OCI-LY1 (cell line): Measurements from ENCODE around the gene GFI1B.

Experiments used
- H2AFZ ChIP-seq: fragments of 200-600 bp; sonication (generic), shearing (Covaris generic); 2 replicates; pipeline ENCODE4 v1.6.0; 2014; ENCODE audit warnings: antibody characterized with exemption, mild to moderate bottlenecking, low read length
- H3F3A ChIP-seq: fragments of 200-600 bp; sonication (generic), shearing (Covaris generic); 2 replicates; pipeline ENCODE4 v1.6.0; 2014; ENCODE audit warnings: mild to moderate bottlenecking, antibody characterized with exemption, low read length, moderate library complexity; ENCODE audit not compliant: insufficient read depth
- H3K27ac ChIP-seq: fragments of 200-600 bp; sonication (generic); 2 replicates; pipeline ENCODE4 v1.5.1; 2014; ENCODE audit warnings: low read length, mixed run types, mild to moderate bottlenecking, low read depth; ENCODE audit not compliant: poor library complexity, severe bottlenecking
- H3K27me3 ChIP-seq: fragments of 200-600 bp; sonication (generic); 2 replicates; pipeline ENCODE4 v1.6.0; 2014; ENCODE audit warnings: antibody characterized with exemption, mild to moderate bottlenecking, low read length, moderate library complexity; ENCODE audit not compliant: insufficient read depth
- H3K36me3 ChIP-seq: fragments of 200-600 bp; sonication (generic); 2 replicates; pipeline ENCODE4 v1.6.1; 2014; ENCODE audit warnings: mild to moderate bottlenecking, antibody characterized with exemption, low read length, moderate library complexity, mixed read lengths; ENCODE audit not compliant: insufficient read depth
- H3K4me1 ChIP-seq: fragments of 200-600 bp; sonication (generic); 2 replicates; pipeline ENCODE4 v1.5.1; 2014; ENCODE audit warnings: mild to moderate bottlenecking, low read length, moderate library complexity; ENCODE audit not compliant: insufficient read depth, severe bottlenecking
- H3K4me2 ChIP-seq: fragments of 200-600 bp; sonication (generic), shearing (Covaris generic); 2 replicates; pipeline ENCODE4 v1.6.1; 2014; ENCODE audit warnings: low read length
- H3K4me3 ChIP-seq: fragments of 200-600 bp; sonication (generic); 2 replicates; pipeline ENCODE4 v1.5.1; 2014; ENCODE audit warnings: low read length, low read depth, mild to moderate bottlenecking, mixed read lengths; ENCODE audit not compliant: poor library complexity, severe bottlenecking
- H3K79me2 ChIP-seq: fragments of 200-600 bp; shearing (Covaris generic); 2 replicates; pipeline ENCODE4 v1.6.1; 2016; ENCODE audit warnings: mixed run types, low read length, mixed read lengths; ENCODE audit not compliant: insufficient read depth
- H3K9ac ChIP-seq: fragments of 200-600 bp; sonication (generic), shearing (Covaris generic); 2 replicates; pipeline ENCODE4 v1.6.1; 2014; ENCODE audit warnings: mild to moderate bottlenecking, low read length, mixed read lengths
- H3K9me2 ChIP-seq: fragments of 200-600 bp; sonication (generic), shearing (Covaris generic); 2 replicates; pipeline ENCODE4 v1.6.1; 2014; ENCODE audit warnings: low read depth, mild to moderate bottlenecking, low read length, mixed read lengths
- H3K9me3 ChIP-seq: fragments of 200-600 bp; shearing (Covaris generic); 2 replicates; pipeline ENCODE4 v1.6.1; 2014; ENCODE audit warnings: low read length, mixed read lengths
- H4K20me1 ChIP-seq: fragments of 200-600 bp; sonication (generic), shearing (Covaris generic); 2 replicates; pipeline ENCODE4 v1.6.0; 2016; ENCODE audit warnings: mild to moderate bottlenecking, low read length; ENCODE audit not compliant: insufficient read depth
- CTCF ChIP-seq: fragments of 200-600 bp; sonication (generic), shearing (Covaris generic); IDR thresholded peaks from 2 replicates; pipeline ENCODE4 v1.5.1; 2017; ENCODE audit warnings: mild to moderate bottlenecking, antibody characterized with exemption, low read length, moderate library complexity, mixed read lengths
- EZH2 ChIP-seq: fragments of 200-600 bp; sonication (generic), shearing (Covaris generic); IDR thresholded peaks from 2 replicates; pipeline ENCODE4 v1.8.0; 2017; ENCODE audit warnings: borderline replicate concordance, mixed run types, mild to moderate bottlenecking, antibody characterized with exemption, low read length, moderate library complexity, mixed read lengths

GFI1B gene

GRCh38 chr9:132978451-132979131 lies at the start of gene GFI1B:
Gene GFI1B, plus strand, starts transcription at chr9:132978694. Its CDS starts 7,985 bp downstream, at chr9:132986679.
- Histone ChIP-seq H3K9me2 (no peaks in the 10 kb centered on the region), H4K20me1 (no peaks in the 10 kb centered on the region), H3K27ac (no peak within 1 kb of the TSS), H3K4me3 (no peak within 1 kb of the TSS), H3K4me1 (peaks cover 13% of the 10 kb centered on the region), H3K4me2 (no peak within 1 kb of the TSS), H3K9ac (no peak within 1 kb of the TSS), H3K9me3 (peaks cover 3% of the 10 kb centered on the region; the same call in 1 of the 2 replicates), H2AFZ (no peak within 1 kb of the TSS), H3F3A (no peaks in the 10 kb centered on the region), H3K79me2 (no peaks in the 10 kb centered on the region), H3K27me3 (peaks cover 7% of the 10 kb centered on the region), H3K36me3 (no peaks in the 10 kb centered on the region)
- TF ChIP-seq EZH2, result no peak
- no peak for TF ChIP-seq CTCF

GRCh38 chr9:132931178-132931735 lies 47.2 kb upstream of the GFI1B start:
- Histone ChIP-seq H4K20me1 (no peaks in the 10 kb centered on the region), H3K27me3 (no peaks in the 10 kb centered on the region), H3K36me3 (peaks cover 39% of the 10 kb centered on the region), H3K4me2 (no peak overlapping the region), H3K9ac (no peak overlapping the region), H3K9me2 (no peaks in the 10 kb centered on the region), H3K27ac (no peak overlapping the region), H2AFZ (no peak overlapping the region), H3K4me3 (no peak overlapping the region), H3F3A (no peaks in the 10 kb centered on the region), H3K9me3 (no peaks in the 10 kb centered on the region), H3K4me1 (no peaks in the 10 kb centered on the region), H3K79me2 (no peaks in the 10 kb centered on the region)
- no peak for TF ChIP-seq EZH2
- TF ChIP-seq CTCF, result no peak

GRCh38 chr9:132935026-132935425 lies 43.5 kb upstream of the GFI1B start:
- TF ChIP-seq CTCF, result no peak
- TF ChIP-seq EZH2, result no peak
- Histone ChIP-seq H3F3A (no peaks in the 10 kb centered on the region), H2AFZ (no peak overlapping the region), H3K27me3 (no peaks in the 10 kb centered on the region), H3K4me3 (no peak overlapping the region), H3K36me3 (peaks cover 15% of the 10 kb centered on the region), H3K9me3 (no peaks in the 10 kb centered on the region), H3K27ac (no peak overlapping the region), H3K79me2 (peaks cover 11% of the 10 kb centered on the region; the same call in 1 of the 2 replicates), H4K20me1 (no peaks in the 10 kb centered on the region), H3K9me2 (no peaks in the 10 kb centered on the region), H3K9ac (no peak overlapping the region), H3K4me1 (no peaks in the 10 kb centered on the region), H3K4me2 (no peak overlapping the region)
